Fibroblast of mammary gland (primary cell): Measurements from ENCODE around the gene CD79B.

ENCODE experiments used
- DNase-seq: peaks from one replicate; pipeline ENCODE4 v3.0.0-alpha.2; 2010; ENCODE audit warnings: low read depth
- H3K4me3 ChIP-seq: 2 replicates; pipeline ENCODE4 v1.5.1; 2011; ENCODE audit warnings: low read depth, mild to moderate bottlenecking, low read length, moderate library complexity; ENCODE audit not compliant: control insufficient read depth
- TF ChIP-seq, protein P1 (sequence below): conservative IDR thresholded peaks from 2 replicates; pipeline ENCODE4 v1.5.1; 2011; ENCODE audit warnings: low read depth, low read length, inconsistent platforms; ENCODE audit not compliant: control insufficient read depth, insufficient read depth

Gene CD79B

DNA sequence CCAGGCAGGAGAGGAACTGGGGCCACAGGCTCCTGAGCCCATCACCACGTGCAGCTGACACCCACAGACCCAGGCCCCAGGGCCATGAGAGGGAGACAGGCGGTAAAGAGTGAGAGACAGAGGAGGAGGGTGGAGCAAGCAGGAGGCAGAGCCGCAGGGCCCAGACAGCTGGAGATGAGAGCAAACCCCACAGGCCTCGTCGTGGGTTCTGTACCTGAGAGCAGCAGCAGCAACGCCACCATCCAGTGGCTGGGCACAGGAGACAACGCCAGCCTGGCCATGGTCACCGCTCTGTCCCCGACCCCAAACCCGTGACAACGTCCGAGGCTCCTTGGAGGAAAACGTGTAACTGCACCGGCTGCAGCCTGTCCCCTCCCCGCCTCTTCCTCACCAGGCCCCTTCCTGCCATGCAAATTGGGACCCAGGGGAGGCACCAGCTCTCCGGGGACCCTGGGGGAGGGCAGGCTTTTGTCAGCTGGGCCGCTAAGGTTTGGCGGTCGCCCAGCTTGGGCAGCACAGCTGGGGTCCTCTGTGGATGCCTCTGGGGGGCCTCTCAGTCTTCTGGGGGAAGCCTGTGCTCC lies at the start of gene CD79B:
Gene CD79B, minus strand, starts transcription at position 351 of the 581 bp plus-strand sequence. Its CDS starts 70 bp downstream, at position 281.
- H3K4me3 ChIP-seq = no peak within 1 kb of the TSS
- TF ChIP-seq, protein P1, sequence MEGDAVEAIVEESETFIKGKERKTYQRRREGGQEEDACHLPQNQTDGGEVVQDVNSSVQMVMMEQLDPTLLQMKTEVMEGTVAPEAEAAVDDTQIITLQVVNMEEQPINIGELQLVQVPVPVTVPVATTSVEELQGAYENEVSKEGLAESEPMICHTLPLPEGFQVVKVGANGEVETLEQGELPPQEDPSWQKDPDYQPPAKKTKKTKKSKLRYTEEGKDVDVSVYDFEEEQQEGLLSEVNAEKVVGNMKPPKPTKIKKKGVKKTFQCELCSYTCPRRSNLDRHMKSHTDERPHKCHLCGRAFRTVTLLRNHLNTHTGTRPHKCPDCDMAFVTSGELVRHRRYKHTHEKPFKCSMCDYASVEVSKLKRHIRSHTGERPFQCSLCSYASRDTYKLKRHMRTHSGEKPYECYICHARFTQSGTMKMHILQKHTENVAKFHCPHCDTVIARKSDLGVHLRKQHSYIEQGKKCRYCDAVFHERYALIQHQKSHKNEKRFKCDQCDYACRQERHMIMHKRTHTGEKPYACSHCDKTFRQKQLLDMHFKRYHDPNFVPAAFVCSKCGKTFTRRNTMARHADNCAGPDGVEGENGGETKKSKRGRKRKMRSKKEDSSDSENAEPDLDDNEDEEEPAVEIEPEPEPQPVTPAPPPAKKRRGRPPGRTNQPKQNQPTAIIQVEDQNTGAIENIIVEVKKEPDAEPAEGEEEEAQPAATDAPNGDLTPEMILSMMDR = no peak
- DNase-seq = no peak

DNA sequence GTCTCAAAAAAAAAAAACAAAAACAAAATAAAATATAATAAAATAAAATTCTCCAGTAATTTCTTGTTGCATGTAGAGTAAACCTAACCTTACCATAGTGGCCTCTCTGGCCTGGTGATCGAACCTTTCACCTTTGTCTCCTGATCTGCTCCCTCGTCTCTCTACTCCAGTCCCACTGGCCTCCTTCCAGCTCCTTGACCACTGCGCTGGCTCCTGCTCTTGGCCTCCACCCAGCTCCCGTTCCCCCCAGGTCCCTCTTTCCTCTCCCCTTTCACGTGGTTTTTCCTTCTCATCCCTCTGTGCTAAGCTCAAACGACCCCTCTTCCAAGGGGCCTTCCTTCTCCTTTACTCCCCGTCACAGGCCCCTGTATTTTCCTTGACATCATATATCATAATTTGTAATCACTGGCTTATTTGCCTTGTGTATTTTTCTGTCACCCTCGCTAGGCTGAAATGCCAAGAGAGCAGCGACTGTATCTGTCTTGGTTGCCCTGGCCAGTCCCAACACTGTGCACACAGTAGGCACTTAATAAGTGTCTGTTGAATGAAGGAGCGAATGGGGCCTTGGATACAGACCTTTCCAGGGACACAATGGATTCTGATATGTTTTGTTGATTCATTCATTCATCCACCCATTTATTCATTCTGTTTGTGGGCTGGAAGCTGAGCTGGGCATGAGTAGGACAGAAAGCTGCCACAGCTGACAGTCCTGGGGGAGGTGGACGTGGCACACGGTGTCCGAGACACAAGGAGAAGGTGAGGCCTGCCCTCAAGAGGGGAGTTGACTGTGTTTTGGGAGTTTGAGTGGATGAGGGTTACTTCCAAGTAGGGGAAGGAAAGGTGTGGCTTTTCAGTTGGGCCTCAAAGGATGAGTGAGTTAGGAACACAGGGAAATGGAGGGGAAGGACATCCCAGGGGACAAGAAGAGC lies 46.4 kb upstream of the CD79B start:
- no peak for DNase-seq
- TF ChIP-seq, protein P1 = no peak
- no peak overlapping the region for H3K4me3 ChIP-seq

DNA sequence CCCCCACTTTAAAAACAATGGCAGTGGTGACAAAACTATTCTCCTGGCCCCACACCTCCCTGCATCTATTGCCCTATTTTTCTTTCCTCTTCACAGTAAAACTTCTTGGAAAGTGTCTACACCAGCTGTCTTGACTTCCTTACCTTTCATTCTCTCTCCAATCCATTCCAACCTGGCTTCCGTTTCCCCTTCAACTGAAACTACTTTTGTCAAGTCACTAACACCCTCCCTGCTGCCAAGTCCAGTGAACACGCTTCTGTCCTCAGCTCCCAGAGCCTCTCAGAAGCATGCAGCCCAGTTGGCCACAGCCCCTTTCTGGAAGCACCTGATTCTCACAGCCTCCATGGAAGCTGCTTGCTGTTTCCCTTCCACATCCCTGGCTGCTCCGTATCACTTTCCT lies 44.6 kb upstream of the CD79B start:
- no peak for DNase-seq
- TF ChIP-seq, protein P1 = no peak
- no peak overlapping the region for H3K4me3 ChIP-seq

GRCh38 chr17:63975541-63976092 lies 43.5 kb upstream of the CD79B start:
- TF ChIP-seq, protein P1 = no peak

DNA sequence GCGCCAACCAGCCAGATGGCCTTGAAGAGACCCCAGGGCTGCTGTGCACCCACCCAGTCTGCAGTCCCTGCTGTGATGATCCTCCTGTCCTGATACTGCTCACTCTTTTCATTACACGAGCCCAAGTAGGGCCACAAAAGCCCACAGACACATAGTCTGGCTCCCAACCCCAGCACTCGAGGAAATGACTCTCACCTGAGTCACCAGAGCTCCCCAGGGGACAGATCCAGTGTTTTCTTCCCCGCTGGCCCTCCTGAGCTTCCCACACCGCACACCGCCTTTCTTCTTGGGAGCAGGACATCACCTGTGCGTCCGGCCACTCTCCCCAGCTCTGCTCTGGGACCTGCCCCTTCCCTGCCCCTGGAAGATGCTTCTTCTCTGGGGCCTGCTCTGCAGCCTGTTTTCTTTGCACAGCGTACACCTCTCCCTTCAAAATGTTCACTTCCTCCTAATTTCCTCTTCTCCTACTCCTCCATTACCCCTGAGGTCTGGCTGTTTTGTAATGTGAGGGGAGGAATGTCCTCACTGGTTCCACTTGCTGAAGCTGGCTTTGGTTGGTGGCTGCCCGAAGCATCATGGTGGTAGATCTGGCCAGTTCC lies 42.6 kb upstream of the CD79B start:
- no peak overlapping the region for H3K4me3 ChIP-seq
- peak; percentile 60 for DNase-seq
- TF ChIP-seq, protein P1 = no peak

More at GRCh38 chr17:63975541-63976092, 43.5 kb upstream of the CD79B start:
- no peak for DNase-seq
- H3K4me3 ChIP-seq = no peak overlapping the region

DNA sequence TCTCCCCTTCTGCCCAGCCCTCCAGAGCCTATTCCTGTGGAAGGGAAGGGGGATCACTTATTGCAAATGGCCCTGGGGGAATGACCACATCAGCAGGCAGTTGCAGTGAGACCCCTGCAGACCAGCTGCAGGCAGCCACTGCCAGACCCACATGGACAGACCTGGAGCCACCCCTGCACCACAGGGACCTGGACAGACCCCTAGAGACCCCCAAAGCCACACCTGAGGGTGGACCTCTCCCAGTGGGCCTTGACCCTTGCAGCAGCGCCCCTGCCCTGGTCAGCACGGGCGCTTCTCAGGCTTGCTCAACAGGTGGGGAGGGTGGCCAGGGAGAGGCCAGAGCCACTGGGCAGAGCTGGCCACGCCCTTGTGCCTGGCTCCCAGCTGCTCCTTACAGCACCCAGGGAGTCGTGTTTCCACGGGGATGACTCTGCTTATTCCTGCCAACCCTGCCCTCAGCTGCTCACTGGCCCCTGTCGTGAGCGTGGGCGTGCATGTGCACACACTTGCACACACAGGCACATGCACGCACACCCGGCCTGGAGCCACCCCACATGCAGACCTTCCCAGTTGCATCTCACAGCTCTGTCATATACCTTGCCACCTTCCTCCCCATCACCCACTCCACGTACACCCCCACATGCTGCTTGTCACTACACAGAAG lies 41.9 kb upstream of the CD79B start:
- DNase-seq = peak; percentile 29
- no peak overlapping the region for H3K4me3 ChIP-seq

More for the DNA sequence above, 41.9 kb upstream of the CD79B start:
- TF ChIP-seq, protein P1 = no peak
